Measurements from ENCODE around the gene COL15A1.

The COL15A1 gene

GRCh38 chr9:98972716-98973115 lies 29.0 kb downstream of the COL15A1 start:
- CTCF ChIA-PET, result no interaction called here
- no peak for DNase-seq (ENCODE audit: extremely low spot score)
- POLR2A ChIA-PET, result no interaction called here
- TF ChIP-seq HDGF (IDR thresholded peaks at IDR 0.05; ENCODE audit: borderline replicate concordance), result no peak
- no peak for TF ChIP-seq SP1 (IDR thresholded peaks at IDR 0.05)
- TF ChIP-seq CTBP1 (IDR thresholded peaks at IDR 0.05; ENCODE audit: borderline replicate concordance), result no peak
- no peak for TF ChIP-seq FOXA1 (IDR thresholded peaks at IDR 0.05)
- TF ChIP-seq BHLHE40 (IDR thresholded peaks at IDR 0.05; ENCODE audit: borderline replicate concordance), result no peak
- TF ChIP-seq TARDBP (IDR thresholded peaks at IDR 0.05), result no peak
- TF ChIP-seq NFRKB (IDR thresholded peaks at IDR 0.05), result no peak
- no peak for TF ChIP-seq FOXM1 (IDR thresholded peaks at IDR 0.05; ENCODE audit: borderline replicate concordance)
- TF ChIP-seq ARNT (IDR thresholded peaks at IDR 0.05), result no peak
- TF ChIP-seq LEF1 (IDR thresholded peaks at IDR 0.05; ENCODE audit: borderline replicate concordance), result no peak
- no peak for TF ChIP-seq FOXK2 (IDR thresholded peaks at IDR 0.05)
- TF ChIP-seq ELF4 (IDR thresholded peaks at IDR 0.05), result no peak
- no peak for TF ChIP-seq L3MBTL2 (conservative IDR thresholded peaks at IDR 0.05)
- no peak for TF ChIP-seq ZNF384 (IDR thresholded peaks at IDR 0.05)
- TF ChIP-seq, protein P1, sequence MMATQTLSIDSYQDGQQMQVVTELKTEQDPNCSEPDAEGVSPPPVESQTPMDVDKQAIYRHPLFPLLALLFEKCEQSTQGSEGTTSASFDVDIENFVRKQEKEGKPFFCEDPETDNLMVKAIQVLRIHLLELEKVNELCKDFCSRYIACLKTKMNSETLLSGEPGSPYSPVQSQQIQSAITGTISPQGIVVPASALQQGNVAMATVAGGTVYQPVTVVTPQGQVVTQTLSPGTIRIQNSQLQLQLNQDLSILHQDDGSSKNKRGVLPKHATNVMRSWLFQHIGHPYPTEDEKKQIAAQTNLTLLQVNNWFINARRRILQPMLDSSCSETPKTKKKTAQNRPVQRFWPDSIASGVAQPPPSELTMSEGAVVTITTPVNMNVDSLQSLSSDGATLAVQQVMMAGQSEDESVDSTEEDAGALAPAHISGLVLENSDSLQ (IDR thresholded peaks at IDR 0.05), result no peak
- no peak for TF ChIP-seq SUZ12 (IDR thresholded peaks at IDR 0.05)

GRCh38 chr9:98973171-98973570 lies 29.5 kb downstream of the COL15A1 start:
- TF ChIP-seq SUZ12 (IDR thresholded peaks at IDR 0.05) (no peak), SP1 (IDR thresholded peaks at IDR 0.05) (no peak), FOXK2 (IDR thresholded peaks at IDR 0.05) (no peak), L3MBTL2 (conservative IDR thresholded peaks at IDR 0.05) (no peak), TARDBP (IDR thresholded peaks at IDR 0.05) (no peak), ZNF384 (IDR thresholded peaks at IDR 0.05) (no peak), HDGF (IDR thresholded peaks at IDR 0.05; ENCODE audit: borderline replicate concordance) (no peak), FOXM1 (IDR thresholded peaks at IDR 0.05; ENCODE audit: borderline replicate concordance) (no peak), ELF4 (IDR thresholded peaks at IDR 0.05) (no peak), FOXA1 (IDR thresholded peaks at IDR 0.05) (no peak), LEF1 (IDR thresholded peaks at IDR 0.05; ENCODE audit: borderline replicate concordance) (no peak), BHLHE40 (IDR thresholded peaks at IDR 0.05; ENCODE audit: borderline replicate concordance) (no peak), NFRKB (IDR thresholded peaks at IDR 0.05) (no peak), CTBP1 (IDR thresholded peaks at IDR 0.05; ENCODE audit: borderline replicate concordance) (no peak), ARNT (IDR thresholded peaks at IDR 0.05) (no peak)
- TF ChIP-seq, protein P1 (IDR thresholded peaks at IDR 0.05), result no peak
- ChIA-PET POLR2A (no interaction called here), CTCF (no interaction called here)
- no peak for DNase-seq (ENCODE audit: extremely low spot score)

GRCh38 chr9:98973576-98973975 lies 29.9 kb downstream of the COL15A1 start:
- no peak for TF ChIP-seq L3MBTL2 (conservative IDR thresholded peaks at IDR 0.05)
- TF ChIP-seq FOXM1 (IDR thresholded peaks at IDR 0.05; ENCODE audit: borderline replicate concordance), result no peak
- TF ChIP-seq SP1 (IDR thresholded peaks at IDR 0.05), result no peak
- TF ChIP-seq LEF1 (IDR thresholded peaks at IDR 0.05; ENCODE audit: borderline replicate concordance), result no peak
- no peak for TF ChIP-seq NFRKB (IDR thresholded peaks at IDR 0.05)
- TF ChIP-seq CTBP1 (IDR thresholded peaks at IDR 0.05; ENCODE audit: borderline replicate concordance), result no peak
- TF ChIP-seq ARNT (IDR thresholded peaks at IDR 0.05), result no peak
- TF ChIP-seq FOXK2 (IDR thresholded peaks at IDR 0.05), result no peak
- no peak for TF ChIP-seq ELF4 (IDR thresholded peaks at IDR 0.05)
- TF ChIP-seq SUZ12 (IDR thresholded peaks at IDR 0.05), result no peak
- no peak for TF ChIP-seq TARDBP (IDR thresholded peaks at IDR 0.05)
- TF ChIP-seq BHLHE40 (IDR thresholded peaks at IDR 0.05; ENCODE audit: borderline replicate concordance), result no peak
- no peak for TF ChIP-seq FOXA1 (IDR thresholded peaks at IDR 0.05)
- TF ChIP-seq, protein P1 (IDR thresholded peaks at IDR 0.05), result no peak
- ChIA-PET POLR2A (no interaction called here), CTCF (interaction anchor here (2.0 kb wide), 1 partner anchor 13 kb away, joined by 5 read pairs; no protein-coding TSS in a partner anchor)
- DNase-seq (ENCODE audit: extremely low spot score), result no peak

DNA sequence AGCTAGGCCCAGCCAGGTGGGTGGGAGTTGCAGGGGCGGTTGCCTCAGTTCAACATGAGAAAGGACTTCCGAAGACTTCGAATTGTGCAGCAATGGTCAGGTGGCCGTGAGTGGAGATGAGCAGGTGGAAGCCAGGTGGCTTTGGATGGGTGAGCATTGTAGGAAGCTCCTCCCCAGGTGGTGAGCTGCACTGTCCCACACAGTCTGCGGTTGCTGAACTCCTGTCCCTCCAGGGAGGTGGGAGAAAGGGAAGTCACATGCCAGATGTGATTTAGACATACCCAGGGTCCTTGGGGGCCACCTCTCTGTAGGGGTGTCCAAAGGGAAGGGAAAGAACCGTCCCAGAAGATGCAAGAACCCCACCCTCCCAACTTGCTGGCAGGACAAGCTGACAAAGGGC lies 30.4 kb downstream of the COL15A1 start:
- TF ChIP-seq ELF4 (IDR thresholded peaks at IDR 0.05) (no peak), FOXA1 (IDR thresholded peaks at IDR 0.05) (no peak), FOXK2 (IDR thresholded peaks at IDR 0.05) (no peak), LEF1 (IDR thresholded peaks at IDR 0.05; ENCODE audit: borderline replicate concordance) (no peak), SP1 (IDR thresholded peaks at IDR 0.05) (no peak), BHLHE40 (IDR thresholded peaks at IDR 0.05; ENCODE audit: borderline replicate concordance) (no peak), ZNF384 (IDR thresholded peaks at IDR 0.05) (no peak), L3MBTL2 (conservative IDR thresholded peaks at IDR 0.05) (no peak), TARDBP (IDR thresholded peaks at IDR 0.05) (no peak), CTBP1 (IDR thresholded peaks at IDR 0.05; ENCODE audit: borderline replicate concordance) (no peak), NFRKB (IDR thresholded peaks at IDR 0.05) (no peak), HDGF (IDR thresholded peaks at IDR 0.05; ENCODE audit: borderline replicate concordance) (no peak), ARNT (IDR thresholded peaks at IDR 0.05) (no peak), SUZ12 (IDR thresholded peaks at IDR 0.05) (no peak), FOXM1 (IDR thresholded peaks at IDR 0.05; ENCODE audit: borderline replicate concordance) (no peak)
- TF ChIP-seq, protein P1 (IDR thresholded peaks at IDR 0.05), result no peak
- ChIA-PET CTCF (interaction anchor here (0.6 to 2.0 kb wide), 3 partner anchors 9 to 23 kb away, joined by 3 to 5 read pairs (median 4); no protein-coding TSS in a partner anchor), POLR2A (interaction anchor here (0.6 kb wide), 1 partner anchor 1096 kb away, joined by 3 read pairs; no protein-coding TSS in a partner anchor)
- no peak for DNase-seq (ENCODE audit: extremely low spot score)

GRCh38 chr9:98974554-98974953 lies 30.8 kb downstream of the COL15A1 start:
- ChIA-PET CTCF (interaction anchor here (0.6 to 2.0 kb wide), 4 partner anchors 10 to 1045 kb away, joined by 3 to 5 read pairs (median 4); no protein-coding TSS in a partner anchor), POLR2A (interaction anchor here (0.6 kb wide), 1 partner anchor 1097 kb away, joined by 3 read pairs; no protein-coding TSS in a partner anchor)
- TF ChIP-seq FOXM1 (IDR thresholded peaks at IDR 0.05; ENCODE audit: borderline replicate concordance) (no peak), ZNF384 (IDR thresholded peaks at IDR 0.05) (no peak), SP1 (IDR thresholded peaks at IDR 0.05) (no peak), ARNT (IDR thresholded peaks at IDR 0.05) (no peak), CTBP1 (IDR thresholded peaks at IDR 0.05; ENCODE audit: borderline replicate concordance) (no peak), FOXA1 (IDR thresholded peaks at IDR 0.05) (no peak), TARDBP (IDR thresholded peaks at IDR 0.05) (no peak), SUZ12 (IDR thresholded peaks at IDR 0.05) (no peak), NFRKB (IDR thresholded peaks at IDR 0.05) (no peak)
- TF ChIP-seq, protein P1 (IDR thresholded peaks at IDR 0.05), result no peak
- no peak for DNase-seq (ENCODE audit: extremely low spot score)
